Measurements from ENCODE around the gene BSND.

The BSND gene

DNA sequence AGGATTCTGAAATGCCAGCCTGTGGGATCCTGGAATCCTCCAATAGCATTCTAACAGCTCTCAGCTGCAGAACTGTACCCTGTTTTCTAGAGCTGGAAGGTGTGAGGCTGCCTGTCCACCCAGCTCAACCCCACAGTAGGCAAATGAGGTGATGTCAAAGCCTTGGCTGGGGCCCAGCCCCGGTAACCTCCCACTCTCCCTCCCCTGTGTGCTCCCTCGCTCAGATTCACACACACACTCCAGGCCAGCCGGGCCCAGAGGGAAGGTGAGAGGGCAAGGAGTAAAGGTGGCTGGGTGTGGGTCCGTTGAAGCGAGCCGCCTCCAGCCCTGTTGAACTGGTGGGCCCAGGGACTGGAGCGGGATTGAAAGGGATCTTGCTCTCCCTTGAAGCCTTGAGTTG is at the start of gene BSND:
TSS of gene BSND (plus strand) at position 257 of the 400 bp plus-strand sequence. CDS start 254 bp downstream, outside the sequence.
- no peak for DNase-seq
- H3K27ac ChIP-seq (ENCODE audit: low read length) = no peak within 1 kb of the TSS
- no peaks in the 10 kb centered on the region for H3K79me2 ChIP-seq (ENCODE audit: low read length)
- no peaks in the 10 kb centered on the region for H3K36me3 ChIP-seq (replicated peaks; ENCODE audit: insufficient read depth, low read length)
- no peak within 1 kb of the TSS for H3K4me3 ChIP-seq (ENCODE audit: low read length)
- H3K4me1 ChIP-seq (ENCODE audit: low read length) = no peaks in the 10 kb centered on the region
- no peak for TF ChIP-seq EZH2 (optimal IDR thresholded peaks at IDR 0.05; ENCODE audit: low read depth, low read length)
- TF ChIP-seq, protein P1, sequence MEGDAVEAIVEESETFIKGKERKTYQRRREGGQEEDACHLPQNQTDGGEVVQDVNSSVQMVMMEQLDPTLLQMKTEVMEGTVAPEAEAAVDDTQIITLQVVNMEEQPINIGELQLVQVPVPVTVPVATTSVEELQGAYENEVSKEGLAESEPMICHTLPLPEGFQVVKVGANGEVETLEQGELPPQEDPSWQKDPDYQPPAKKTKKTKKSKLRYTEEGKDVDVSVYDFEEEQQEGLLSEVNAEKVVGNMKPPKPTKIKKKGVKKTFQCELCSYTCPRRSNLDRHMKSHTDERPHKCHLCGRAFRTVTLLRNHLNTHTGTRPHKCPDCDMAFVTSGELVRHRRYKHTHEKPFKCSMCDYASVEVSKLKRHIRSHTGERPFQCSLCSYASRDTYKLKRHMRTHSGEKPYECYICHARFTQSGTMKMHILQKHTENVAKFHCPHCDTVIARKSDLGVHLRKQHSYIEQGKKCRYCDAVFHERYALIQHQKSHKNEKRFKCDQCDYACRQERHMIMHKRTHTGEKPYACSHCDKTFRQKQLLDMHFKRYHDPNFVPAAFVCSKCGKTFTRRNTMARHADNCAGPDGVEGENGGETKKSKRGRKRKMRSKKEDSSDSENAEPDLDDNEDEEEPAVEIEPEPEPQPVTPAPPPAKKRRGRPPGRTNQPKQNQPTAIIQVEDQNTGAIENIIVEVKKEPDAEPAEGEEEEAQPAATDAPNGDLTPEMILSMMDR (IDR thresholded peaks at IDR 0.05; ENCODE audit: low read length) = no peak
- TF ChIP-seq EZH2phosphoT487 (IDR thresholded peaks at IDR 0.05; ENCODE audit: low read length) = no peak
- H3K4me2 ChIP-seq (ENCODE audit: low read depth, low read length) = no peak within 1 kb of the TSS
- no peaks in the 10 kb centered on the region; the same call in 1 of the 2 replicates for H3K27me3 ChIP-seq (replicated peaks; ENCODE audit: insufficient read depth, low read length)
- no peaks in the 10 kb centered on the region for H3K9me2 ChIP-seq (replicated peaks; ENCODE audit: insufficient read depth, low read length)
- no peak within 1 kb of the TSS for H3K9ac ChIP-seq (ENCODE audit: low read length)
- H3K9me3 ChIP-seq (replicated peaks; ENCODE audit: insufficient read depth, low read length) = no peaks in the 10 kb centered on the region
- H3F3A ChIP-seq (ENCODE audit: insufficient read depth, low read length) = no peaks in the 10 kb centered on the region
- H4K20me1 ChIP-seq (ENCODE audit: insufficient read depth, low read length) = no peaks in the 10 kb centered on the region
- no peak within 1 kb of the TSS for H2AFZ ChIP-seq (ENCODE audit: low read length)

DNA sequence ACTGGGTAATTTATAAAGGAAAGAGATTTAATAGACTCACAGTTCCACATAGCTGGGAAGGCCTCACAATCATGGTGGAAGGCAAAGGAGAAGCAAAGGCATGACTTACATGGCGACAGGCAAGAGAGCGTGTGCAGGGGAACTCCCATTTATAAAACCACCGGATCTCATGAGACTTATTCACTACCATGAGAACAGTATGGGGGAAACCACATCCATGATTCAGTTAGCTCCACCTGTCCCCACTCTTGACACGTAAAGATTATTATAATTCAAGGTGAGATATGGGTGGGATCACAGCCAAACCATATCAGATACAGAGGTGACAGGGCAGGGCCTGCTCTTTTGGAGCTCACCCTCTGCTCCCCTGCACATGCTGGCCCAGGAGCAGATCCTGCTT is 49.7 kb upstream of the BSND start:
- H3K36me3 ChIP-seq (replicated peaks; ENCODE audit: insufficient read depth, low read length) = no peaks in the 10 kb centered on the region
- H4K20me1 ChIP-seq (ENCODE audit: insufficient read depth, low read length) = no peaks in the 10 kb centered on the region
- DNase-seq = no peak
- no peaks in the 10 kb centered on the region for H3K9me3 ChIP-seq (replicated peaks; ENCODE audit: insufficient read depth, low read length)
- no peak overlapping the region for H3K4me3 ChIP-seq (ENCODE audit: low read length)
- H3K9ac ChIP-seq (ENCODE audit: low read length) = no peak overlapping the region
- no peak overlapping the region for H3K4me2 ChIP-seq (ENCODE audit: low read depth, low read length)
- H3K79me2 ChIP-seq (ENCODE audit: low read length) = no peaks in the 10 kb centered on the region
- no peak overlapping the region for H3K27ac ChIP-seq (ENCODE audit: low read length)
- TF ChIP-seq, protein P1 (IDR thresholded peaks at IDR 0.05; ENCODE audit: low read length) = no peak
- TF ChIP-seq EZH2 (optimal IDR thresholded peaks at IDR 0.05; ENCODE audit: low read depth, low read length) = no peak
- no peak for TF ChIP-seq EZH2phosphoT487 (IDR thresholded peaks at IDR 0.05; ENCODE audit: low read length)
- H3K27me3 ChIP-seq (replicated peaks; ENCODE audit: insufficient read depth, low read length) = no peaks in the 10 kb centered on the region
- no peaks in the 10 kb centered on the region for H3F3A ChIP-seq (ENCODE audit: insufficient read depth, low read length)
- H2AFZ ChIP-seq (ENCODE audit: low read length) = no peak overlapping the region
- H3K9me2 ChIP-seq (replicated peaks; ENCODE audit: insufficient read depth, low read length) = no peaks in the 10 kb centered on the region
- no peaks in the 10 kb centered on the region for H3K4me1 ChIP-seq (ENCODE audit: low read length)

DNA sequence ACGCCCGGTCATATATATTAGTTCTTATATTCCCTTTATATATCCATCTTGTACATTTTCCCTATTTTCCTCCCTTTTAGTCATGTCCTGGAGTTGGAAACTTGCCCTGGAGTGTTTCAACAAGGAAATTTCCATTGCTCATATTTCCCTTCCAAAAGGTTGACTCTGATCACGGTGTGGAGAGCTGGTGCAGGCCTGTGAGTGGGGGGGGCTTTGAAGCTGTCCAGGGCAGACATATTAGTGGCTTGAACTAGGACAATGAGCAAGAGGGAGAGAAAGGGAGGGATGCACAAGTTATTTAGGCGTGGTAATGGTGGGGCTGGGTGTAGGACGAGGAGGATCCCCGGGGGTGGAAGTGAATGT is 48.7 kb upstream of the BSND start:
- Histone ChIP-seq H3K9ac (ENCODE audit: low read length) (no peak overlapping the region; the same call in 1 of the 2 replicates), H3K27ac (ENCODE audit: low read length) (no peak overlapping the region), H3K27me3 (replicated peaks; ENCODE audit: insufficient read depth, low read length) (no peaks in the 10 kb centered on the region), H3K79me2 (ENCODE audit: low read length) (no peaks in the 10 kb centered on the region), H3F3A (ENCODE audit: insufficient read depth, low read length) (no peaks in the 10 kb centered on the region), H3K4me1 (ENCODE audit: low read length) (no peaks in the 10 kb centered on the region), H3K36me3 (replicated peaks; ENCODE audit: insufficient read depth, low read length) (no peaks in the 10 kb centered on the region), H3K4me2 (ENCODE audit: low read depth, low read length) (peak overlapping the region; percentile 92; the same call in 1 of the 2 replicates), H4K20me1 (ENCODE audit: insufficient read depth, low read length) (no peaks in the 10 kb centered on the region), H3K9me2 (replicated peaks; ENCODE audit: insufficient read depth, low read length) (no peaks in the 10 kb centered on the region), H3K9me3 (replicated peaks; ENCODE audit: insufficient read depth, low read length) (no peaks in the 10 kb centered on the region), H2AFZ (ENCODE audit: low read length) (peak overlapping the region; percentile 96), H3K4me3 (ENCODE audit: low read length) (no peak overlapping the region)
- DNase-seq = no peak
- TF ChIP-seq, protein P1 (IDR thresholded peaks at IDR 0.05; ENCODE audit: low read length) = no peak
- no peak for TF ChIP-seq EZH2 (optimal IDR thresholded peaks at IDR 0.05; ENCODE audit: low read depth, low read length)
- TF ChIP-seq EZH2phosphoT487 (IDR thresholded peaks at IDR 0.05; ENCODE audit: low read length) = no peak
